HS-27A (cell line): ENCODE measurements around the gene KRT85.

Experiments
- DNase-seq: peaks from one replicate; pipeline ENCODE4 v3.0.0-alpha.2; 2012; ENCODE audit warnings: low read depth, missing footprints

Gene KRT85

DNA sequence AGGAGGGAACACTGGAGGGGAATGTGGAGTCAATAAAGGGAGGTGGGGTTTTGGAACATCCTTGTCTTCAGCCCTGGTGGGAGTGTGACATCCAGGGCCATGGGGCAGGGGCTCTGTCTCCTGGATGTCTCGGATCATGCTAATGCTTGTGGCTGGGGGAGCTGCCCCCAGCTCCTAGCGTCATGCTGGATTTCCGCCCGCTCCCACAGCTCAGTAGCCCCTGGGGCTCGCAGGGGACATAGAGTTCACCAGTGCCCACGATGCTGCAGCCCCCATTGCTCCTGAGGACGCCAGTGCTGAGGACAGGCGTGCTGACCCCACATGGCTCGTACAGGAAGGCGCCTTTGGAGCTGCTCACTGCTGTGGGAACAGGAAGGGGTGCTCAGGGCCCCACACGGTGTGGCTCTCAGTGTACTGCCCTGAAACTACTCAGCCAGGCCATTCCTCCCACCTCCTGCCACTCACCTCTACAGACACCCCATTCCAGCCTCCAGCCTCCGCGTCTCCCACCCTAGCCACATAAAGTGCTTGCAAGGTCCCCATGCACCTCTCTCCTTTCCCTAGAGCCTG lies 27.6 kb upstream of the KRT85 start:
- no peak for DNase-seq

DNA sequence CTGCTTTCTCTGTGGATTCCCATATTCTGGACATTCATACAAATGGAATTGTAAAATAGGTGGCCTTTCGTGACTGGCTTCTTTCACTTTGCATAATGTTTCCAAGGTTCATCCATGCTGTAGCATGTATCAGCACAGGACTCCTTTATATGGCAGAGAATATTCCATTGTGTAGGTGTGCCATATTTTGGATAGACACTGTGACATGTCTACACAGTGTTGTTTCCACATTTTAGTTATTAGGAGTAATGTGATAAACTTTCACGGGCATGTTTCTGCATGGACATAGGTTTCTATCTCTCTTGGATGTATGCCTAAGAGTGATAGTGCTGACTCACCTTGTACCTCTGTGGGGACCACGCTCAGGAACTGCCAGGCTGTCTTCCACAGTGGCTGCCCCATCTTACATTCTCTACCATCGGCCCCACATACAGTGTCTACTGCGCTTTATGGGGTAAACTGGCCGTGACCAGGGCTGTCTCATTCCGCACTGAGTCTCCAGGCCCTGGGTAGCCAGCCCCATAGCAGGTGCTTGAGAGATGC lies 25.3 kb upstream of the KRT85 start:
- no peak for DNase-seq

DNA sequence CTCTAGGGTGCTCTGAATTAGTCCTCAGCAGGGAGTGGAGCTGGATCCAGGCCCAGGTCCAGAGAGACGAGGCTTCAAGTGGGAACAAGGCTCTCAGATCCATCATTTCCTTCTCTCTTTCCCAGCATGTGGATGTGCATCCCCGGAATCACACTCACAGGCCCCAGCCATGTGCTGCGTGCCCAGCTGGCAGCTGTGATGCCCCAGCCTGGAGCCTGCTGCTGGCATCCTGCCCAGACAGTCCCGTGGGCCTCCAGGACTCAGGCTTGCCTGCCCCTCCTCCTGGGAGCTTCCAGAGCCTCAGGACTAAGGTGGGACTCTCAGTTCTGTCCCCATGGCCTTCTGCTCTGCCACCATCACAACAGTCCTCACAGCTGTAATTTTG lies 24.3 kb upstream of the KRT85 start:
- peak; percentile 26 for DNase-seq

DNA sequence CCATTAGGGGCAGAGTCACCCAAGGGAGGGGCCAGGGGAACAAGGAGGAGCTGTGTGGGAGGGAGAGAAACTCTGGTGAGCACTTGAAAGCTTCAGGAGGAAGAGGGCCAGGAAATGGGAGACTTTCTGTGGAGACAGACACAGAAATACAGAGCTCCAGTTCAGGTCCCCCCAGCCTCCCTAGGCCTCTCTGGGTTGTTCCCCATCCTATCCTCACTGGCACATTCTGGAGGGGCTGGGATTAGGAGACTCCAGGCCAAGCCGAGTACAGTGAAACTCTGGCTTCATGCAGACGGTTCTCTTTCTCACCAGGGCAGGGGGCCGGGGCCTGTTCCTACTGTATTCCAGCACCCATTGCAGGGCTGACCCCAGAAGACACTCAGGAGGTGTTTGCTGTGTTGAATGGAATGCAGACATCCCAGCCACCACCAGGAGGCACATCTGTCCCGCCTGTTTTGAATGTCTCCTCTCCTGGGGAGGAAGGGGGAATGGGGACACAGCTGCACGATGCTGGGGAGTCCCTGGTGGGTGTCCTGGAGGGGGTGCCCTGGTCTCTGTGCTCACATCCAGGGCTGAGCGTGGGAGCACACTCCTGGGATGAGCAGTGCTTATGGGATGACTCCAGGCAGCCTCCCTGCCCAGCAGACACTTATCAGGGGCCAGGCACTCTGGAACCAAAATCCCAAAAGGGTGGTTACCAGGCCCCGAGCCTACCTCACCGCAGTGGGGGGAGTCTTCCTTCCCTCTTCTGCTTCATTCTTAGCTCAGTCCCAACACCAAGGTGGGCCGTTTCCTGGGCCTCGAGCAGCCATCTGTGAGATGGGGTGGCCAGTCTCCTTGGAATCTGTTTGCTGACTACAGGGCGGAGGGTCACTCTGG lies 23.7 kb upstream of the KRT85 start:
- no peak for DNase-seq

DNA sequence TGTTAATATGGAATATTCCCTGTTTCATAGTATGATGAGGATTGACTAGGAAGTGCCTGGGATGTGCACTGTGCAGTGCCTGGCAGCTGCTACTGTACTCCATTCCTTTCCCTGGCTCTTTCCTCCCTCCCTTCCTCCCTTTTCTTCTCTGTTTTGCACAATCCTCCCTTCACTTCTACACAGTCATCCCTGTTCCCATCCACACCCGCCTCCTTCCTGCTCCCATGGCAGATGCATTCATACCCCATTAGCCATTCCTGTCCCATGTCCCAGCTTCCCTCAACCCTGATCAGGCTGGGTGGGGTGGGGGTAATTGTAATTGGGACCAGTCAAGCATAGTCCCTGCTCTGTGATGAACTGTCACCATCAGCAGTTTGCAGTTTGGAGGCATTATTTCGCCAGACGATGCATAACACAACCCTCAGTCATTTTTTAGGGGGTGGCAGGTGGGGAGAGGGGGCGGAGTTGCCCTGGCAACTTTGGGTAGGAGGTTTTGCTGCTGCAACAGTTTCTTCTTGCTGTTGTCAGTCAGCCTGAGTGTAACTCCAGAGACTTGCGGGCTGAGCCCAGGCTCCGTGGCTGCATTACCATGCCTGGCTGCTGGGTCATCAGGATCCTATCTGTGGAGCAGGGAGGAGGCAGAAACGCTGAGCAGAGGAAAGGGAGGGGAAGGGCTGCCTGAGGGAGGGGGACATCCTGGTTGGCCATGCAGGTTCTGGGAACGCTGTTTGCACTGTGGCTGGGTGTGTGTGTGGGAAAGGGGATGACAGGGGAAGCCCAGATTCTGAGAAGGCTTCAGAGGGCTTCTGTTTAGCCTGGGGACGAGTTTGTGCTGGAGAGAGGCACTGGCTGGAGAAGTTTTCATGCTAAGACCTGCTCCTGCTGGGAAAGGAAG lies 22.3 kb upstream of the KRT85 start:
- no peak for DNase-seq

DNA sequence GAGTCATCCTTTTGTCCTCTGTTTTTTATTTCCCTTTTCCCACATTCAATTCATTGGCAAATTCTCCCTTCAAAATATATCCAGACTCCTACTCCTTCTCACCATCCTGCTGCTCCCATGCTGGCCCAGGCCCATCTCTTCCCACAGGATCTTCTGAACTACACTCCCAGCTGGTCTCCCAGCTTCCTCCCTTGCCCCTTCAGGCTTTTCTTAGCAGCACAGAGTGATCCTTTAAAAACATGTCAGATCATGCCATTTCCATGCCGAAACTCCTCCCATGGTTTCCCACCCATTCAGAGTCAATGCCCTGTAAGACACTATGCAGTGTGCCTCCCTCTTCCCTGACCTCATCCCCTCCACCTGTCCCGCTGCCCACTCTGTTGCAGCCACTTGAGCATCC lies 20.6 kb upstream of the KRT85 start:
- no peak for DNase-seq

DNA sequence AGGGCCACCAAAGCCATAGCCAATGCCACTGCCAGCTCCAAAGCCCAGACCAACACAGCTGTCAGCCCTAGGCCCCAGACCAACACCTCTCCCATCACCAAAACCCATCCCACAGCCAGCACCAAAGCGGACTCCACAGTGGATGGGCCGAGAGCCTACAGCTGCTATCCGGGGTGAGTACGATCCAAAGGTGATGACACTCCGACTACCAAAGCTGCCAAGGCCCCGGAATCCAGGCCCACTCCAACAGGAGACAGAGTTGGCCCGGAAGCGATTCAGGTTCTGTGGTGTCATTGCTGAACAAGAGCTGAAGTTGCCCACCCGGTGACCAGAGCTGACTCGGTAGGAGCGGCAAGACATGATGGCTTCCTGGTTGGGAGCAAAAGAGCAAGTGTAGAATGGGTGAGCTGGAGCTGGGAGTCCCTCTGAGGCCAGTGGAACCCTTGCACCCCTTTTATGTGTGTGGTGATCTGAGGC lies 18.0 kb upstream of the KRT85 start, which contains the start of gene KRT84:
Gene KRT84, minus strand, starts transcription at position 427 of the 477 bp plus-strand sequence. Its CDS starts 67 bp downstream, at position 360.
- DNase-seq, result no peak

DNA sequence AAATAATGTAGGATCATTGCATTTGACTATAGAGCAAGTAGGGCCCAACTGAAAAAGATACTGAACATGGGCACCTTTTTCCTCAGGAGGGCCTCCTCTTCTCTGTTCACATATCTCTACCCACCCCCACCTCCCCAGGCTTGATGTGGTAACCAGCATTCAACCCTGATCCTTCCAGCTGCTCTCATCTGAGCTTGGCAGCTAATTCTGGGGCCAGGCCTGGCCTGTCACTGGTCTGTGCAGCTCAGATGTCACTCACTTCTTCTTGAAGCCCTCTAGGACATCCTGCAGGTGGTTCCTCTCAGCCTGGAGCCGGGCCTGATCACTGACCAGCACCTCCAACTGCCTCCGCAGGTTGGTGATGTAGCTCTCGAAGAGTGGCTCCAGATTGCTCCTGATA lies 16.1 kb upstream of the KRT85 start:
- no peak for DNase-seq

DNA sequence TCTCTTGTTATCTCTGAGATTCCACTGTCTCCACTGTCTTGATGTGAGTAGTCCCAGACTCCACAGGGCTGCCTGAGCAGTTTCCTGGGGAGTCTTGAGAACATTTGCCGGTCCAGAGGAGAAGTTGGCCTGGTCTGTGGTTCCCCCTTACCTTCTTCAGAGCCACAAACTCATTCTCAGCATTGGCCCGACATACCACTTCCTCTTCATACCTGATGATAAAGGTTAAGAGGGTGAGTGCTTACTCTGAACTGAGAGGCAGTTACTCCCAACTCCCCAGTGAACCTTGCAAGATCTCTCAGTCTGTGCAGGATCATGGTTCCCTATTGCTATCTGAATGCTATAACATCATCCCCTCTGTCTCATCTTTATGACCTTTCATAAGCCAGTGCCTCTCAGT lies 15.6 kb upstream of the KRT85 start:
- no peak for DNase-seq

DNA sequence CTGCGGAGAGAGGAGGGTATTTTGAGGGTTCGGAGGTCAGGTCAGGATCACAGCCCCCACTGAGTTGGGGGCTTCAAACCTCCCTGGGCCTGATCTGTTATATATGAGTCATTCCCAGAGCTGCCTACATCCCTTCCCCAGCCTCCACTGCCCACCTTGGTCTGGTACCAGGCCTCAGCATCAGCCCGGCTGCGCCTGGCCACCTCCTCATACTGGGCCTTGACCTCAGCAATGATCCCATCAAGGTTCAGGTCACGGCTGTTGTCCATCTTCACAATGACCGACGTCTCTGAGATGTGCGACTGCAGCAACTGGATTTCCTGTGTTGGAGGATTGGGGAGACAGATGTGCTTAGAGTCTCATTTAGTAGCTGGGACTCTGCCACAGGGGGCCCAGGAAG lies 13.9 kb upstream of the KRT85 start:
- DNase-seq, result no peak

DNA sequence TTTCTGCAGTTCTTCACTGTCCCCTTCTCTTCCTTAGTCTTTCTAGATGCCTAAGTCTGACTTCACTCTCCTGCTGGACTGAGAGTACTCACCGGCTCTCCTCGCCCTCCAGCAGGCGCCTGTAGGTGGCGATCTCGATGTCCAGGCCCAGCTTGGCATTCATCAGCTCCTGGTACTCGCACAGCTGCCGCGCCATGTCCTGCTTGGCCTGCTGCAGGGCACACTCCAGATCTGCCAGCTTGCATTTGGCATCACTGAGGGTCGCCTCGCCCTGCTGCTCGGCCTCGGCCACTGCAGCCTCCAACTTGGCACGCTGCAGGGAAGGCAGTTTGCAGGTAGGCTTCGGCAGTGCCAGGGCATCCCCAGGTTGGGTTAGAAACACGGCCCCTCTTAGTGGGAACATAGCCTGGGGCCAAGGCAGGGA lies 13.0 kb upstream of the KRT85 start:
- no peak for DNase-seq

DNA sequence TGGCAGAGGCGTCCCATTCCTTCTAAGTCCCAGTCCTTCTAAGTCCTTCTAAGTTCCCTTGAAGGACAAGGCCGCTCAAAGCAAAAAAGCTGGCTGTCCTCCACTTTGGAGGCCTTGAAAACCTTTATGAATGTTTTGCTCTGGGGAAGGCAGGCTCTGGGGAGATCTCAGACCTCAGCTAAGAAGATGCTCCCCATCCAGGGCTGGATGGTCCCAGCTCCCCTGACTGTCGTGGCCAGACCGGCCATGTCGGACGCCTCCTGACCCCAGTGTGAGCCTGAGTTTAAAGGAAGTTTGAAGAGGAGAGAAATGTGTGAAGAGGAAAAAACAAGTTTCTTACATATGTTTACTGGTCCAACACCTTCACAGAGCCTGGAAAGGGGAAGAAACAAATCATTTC lies 12.3 kb upstream of the KRT85 start:
- no peak for DNase-seq

DNA sequence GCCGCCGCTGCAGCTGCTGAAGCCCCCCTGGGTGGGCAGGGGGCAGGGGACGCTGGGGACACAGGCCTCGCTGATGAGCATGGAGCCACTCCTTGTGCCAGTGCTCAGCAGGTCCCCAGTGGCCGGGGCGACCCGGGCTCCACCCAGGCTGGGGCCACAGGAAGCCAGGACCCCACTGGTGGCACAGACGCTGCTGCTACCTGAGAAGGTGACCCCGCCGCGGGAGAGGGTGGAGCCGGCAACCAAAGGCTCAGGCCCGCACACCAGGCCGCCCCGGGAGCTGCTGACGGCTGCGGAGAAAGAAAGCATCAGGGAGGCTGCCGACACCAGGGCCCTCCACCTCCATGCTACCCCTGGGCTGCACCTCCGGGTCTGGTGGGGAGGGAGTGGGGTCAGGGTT lies 10.8 kb upstream of the KRT85 start:
- no peak for DNase-seq

DNA sequence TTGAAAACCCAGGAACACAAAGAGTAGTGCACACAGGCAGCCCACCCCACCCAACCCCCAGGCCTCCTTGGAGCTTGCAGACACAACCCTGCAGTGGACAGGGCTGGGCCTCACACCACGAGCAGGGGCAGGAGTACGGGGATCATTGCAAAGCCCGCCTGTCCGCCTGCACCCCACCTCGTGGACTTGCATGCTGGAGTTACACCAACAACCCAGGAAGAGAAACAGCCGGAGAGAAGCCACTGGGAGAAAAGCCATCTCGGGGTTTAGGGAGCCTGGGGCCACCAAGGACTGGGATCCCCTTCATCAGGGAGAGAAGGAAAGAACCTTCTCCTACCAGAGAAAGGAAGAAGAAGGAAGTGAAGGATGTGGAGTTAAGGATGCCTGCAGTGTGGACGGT lies 10.0 kb upstream of the KRT85 start:
- no peak for DNase-seq

DNA sequence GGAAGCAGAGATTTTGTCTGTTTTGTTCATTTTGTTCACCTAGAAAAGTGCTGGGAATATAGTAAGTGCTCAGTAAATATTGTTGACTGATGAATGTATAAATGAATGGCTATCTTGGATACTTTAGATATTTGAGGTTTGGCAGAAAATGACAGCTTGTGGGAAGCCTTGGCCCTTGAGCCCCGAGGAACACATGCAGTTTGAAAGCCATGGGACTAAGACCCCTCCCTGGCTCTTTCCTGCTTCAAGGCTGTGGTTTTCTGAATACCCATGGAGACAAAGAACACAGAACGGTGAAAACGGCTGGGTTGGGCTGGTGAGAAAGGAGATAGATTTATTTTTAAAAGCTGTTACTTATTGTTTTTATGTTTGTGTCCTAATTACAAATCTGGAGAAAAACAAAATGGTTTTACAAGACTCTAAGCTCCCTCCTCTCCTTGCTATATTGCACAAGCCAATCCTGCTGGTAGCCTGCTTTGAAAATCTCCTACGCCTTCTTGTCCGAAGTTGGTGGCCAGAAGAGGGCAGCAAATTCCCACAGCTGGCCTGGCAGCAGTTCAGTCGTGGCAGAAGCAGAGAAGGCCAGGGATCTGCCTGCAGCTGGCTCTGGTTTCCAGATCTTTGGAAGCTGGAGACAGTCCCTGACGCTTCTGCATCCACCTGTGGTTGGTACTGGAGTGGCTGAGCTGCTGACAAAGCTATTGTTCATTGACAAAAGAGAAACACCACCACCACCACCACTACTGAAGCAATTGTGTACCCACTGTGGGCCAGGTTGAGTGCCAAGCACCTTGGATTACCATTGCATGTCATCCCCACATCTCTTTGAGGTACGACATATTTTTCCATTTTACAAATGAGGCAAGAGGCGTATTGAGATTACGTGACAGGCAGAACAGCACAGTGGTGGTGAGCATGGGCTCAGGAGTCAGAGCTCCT lies 5.2 kb upstream of the KRT85 start:
- peak; percentile 50 for DNase-seq

DNA sequence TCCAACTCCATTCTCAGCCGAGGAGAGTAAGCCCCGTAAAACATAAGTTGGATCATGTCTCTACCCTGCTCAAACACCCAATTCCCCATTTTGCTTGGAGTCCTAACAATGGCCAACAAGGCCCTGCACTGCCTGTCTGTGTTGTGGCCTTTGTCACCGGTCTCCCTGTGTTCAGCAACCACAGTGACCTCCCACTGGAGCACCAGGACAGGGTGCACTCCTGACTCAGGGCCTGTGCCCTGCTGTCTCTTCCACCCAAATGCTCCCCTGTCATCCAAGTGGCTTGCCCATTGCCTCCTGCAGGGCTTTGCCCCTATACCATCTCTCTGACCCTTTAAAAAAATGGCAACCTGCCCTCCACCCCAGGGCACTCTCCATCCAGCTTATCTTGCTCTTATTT lies 4.4 kb upstream of the KRT85 start:
- no peak for DNase-seq

DNA sequence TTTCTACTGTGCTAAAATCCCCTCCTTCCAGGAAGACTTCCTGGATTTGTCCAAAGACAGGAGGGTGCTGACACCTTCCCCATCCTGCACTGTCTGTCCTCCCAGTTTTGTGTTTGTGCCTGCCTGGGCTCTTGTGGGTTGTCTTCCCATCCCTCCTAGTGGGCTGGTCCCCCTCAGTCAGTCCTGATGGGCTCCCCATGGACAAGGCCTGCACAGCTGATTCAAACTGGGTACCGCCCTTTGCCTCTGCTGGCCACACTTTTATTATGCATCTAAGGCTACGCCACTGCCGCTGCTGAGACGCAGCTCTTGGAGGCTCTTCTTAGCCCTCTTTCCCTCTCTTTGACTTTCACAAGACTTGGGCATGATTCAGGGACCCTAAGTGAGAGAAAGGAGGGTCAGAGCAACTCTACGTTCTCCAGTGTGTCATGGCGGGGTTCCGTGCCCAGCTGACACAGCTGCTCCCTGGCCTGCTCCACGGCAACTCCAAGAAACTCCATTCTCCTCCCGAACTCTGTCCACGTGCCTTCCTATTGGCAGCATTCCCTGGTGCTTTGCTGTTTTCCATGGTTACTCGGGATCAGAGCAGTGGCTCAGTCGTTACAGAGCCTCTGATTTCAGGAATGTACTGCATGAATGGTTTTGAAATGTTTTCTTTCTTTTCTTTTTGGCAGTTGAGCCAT lies 3.8 kb upstream of the KRT85 start:
- DNase-seq, result no peak

DNA sequence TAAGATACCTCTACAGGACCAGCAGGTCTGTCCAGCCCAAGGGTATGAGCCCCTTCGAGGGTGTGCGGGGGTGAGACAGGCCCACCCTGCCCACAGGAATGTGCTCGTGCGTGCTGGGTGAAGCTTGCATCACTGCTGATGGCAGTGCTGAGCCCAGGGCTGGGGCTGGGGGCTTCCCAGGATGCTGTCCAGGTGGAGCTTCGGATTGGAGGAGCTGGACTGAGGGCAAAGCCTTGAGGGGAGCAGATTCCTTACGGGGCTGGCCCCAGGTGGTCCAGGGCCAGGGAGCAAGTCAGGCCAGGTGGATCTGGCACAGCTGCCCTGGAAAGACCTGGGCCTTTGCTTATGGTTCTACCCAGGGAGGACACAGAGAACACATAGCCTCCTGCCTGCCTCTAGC lies 2.5 kb upstream of the KRT85 start:
- DNase-seq, result no peak

DNA sequence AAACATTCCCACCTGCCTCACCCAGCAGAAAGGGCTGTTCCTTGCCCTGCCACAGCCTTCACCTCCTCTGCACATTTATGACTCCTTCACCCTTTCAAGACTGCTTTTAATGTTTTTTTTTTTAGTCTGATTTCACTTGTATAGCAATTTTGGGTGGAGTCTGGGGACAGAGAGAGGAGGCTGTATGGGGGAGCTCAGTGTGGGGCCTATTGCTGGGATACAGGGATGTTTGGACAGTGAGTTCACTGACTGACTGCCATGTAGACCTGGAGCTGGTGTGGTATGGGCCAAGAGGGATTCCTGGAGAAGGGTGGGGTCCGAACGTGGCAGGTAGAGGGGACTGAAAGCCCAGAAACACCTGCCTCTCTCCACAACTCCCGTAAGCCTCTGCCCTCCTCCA lies 1.9 kb upstream of the KRT85 start:
- no peak for DNase-seq

DNA sequence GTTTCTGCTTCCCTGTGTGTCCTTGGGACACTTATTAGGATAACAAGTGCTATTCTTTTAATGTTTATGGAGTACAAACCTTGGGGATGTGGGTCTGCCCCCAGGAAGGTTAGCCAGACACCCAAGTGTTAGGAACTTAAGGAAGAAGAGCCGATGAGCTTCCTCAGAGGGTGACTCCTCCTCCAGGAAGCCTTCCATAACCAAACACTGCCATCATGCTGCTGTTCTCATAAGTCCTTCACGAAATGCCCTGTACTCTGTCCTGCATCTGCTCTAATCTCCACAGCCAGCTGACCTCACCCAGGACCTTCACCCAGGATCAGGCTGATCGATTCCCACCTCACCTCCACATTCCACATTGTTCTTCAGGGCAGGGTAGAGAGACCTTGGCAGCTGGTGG lies 1.2 kb upstream of the KRT85 start:
- DNase-seq, result no peak

DNA sequence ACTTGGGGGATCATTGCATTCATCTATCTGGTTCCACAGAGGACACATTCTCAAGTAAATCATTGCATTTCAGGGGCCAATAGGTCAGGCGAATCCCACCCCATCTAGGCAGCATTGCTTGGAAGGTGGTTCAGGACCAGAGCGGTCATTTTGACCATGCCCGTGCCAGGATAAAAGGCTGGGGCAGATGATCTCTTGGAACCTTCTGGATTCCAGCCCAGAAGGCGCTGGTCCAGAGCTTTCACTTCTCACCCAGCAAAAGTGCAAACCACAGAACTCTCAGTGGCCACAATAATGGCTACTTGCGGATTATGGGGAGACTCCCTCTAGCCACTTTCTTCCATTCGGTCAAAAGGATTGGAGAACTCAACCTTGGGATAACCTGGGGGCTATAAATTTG lies 595 bp upstream of the KRT85 start:
- DNase-seq, result no peak
